ENCODE data around the gene SLC44A1.

Gene SLC44A1

GRCh38 chr9:105339849-105340248, 95.4 kb downstream of the SLC44A1 start:
- no peak for DNase-seq (ENCODE audit: low spot score)

- DNase-seq (ENCODE audit: low spot score) = no peak
Measured at GRCh38 chr9:105341434-105342146, 97.1 kb downstream of the SLC44A1 start.

- DNase-seq (ENCODE audit: low spot score) = no peak
Measured at GRCh38 chr9:105342147-105342505, 97.7 kb downstream of the SLC44A1 start.

GRCh38 chr9:105344283-105344682, 99.8 kb downstream of the SLC44A1 start:
- no peak for DNase-seq (ENCODE audit: low spot score)

- DNase-seq (ENCODE audit: low spot score) = no peak
Measured at GRCh38 chr9:105345626-105346025, 101.2 kb downstream of the SLC44A1 start.

- no peak for DNase-seq (ENCODE audit: low spot score)
Measured at GRCh38 chr9:105346273-105346672, 101.8 kb downstream of the SLC44A1 start.

- DNase-seq (ENCODE audit: low spot score) = no peak
Measured at GRCh38 chr9:105354448-105354847, 110.0 kb downstream of the SLC44A1 start.

- DNase-seq (ENCODE audit: low spot score) = no peak
Measured at GRCh38 chr9:105355781-105356180, 111.3 kb downstream of the SLC44A1 start.

GRCh38 chr9:105357937-105358336, 113.5 kb downstream of the SLC44A1 start:
- DNase-seq (ENCODE audit: low spot score) = no peak

- no peak for DNase-seq (ENCODE audit: low spot score)
Measured at GRCh38 chr9:105359892-105360291, 115.4 kb downstream of the SLC44A1 start.

- no peak for DNase-seq (ENCODE audit: low spot score)
Measured at GRCh38 chr9:105360344-105360743, 115.9 kb downstream of the SLC44A1 start.

- no peak for DNase-seq (ENCODE audit: low spot score)
Measured at GRCh38 chr9:105361873-105362272, 117.4 kb downstream of the SLC44A1 start.

- DNase-seq (ENCODE audit: low spot score) = no peak
Measured at GRCh38 chr9:105362470-105362869, 118.0 kb downstream of the SLC44A1 start.

GRCh38 chr9:105363837-105364236, 119.4 kb downstream of the SLC44A1 start:
- no peak for DNase-seq (ENCODE audit: low spot score)

GRCh38 chr9:105369911-105370310, 125.5 kb downstream of the SLC44A1 start:
- no peak for DNase-seq (ENCODE audit: low spot score)

GRCh38 chr9:105373723-105374122, 129.3 kb downstream of the SLC44A1 start:
- DNase-seq (ENCODE audit: low spot score) = no peak

GRCh38 chr9:105375323-105375722, 130.9 kb downstream of the SLC44A1 start:
- no peak for DNase-seq (ENCODE audit: low spot score)

- DNase-seq (ENCODE audit: low spot score) = no peak
Measured at GRCh38 chr9:105376893-105377292, 132.4 kb downstream of the SLC44A1 start.

GRCh38 chr9:105385381-105385985, 141.0 kb downstream of the SLC44A1 start:
- no peak for DNase-seq (ENCODE audit: low spot score)

- DNase-seq (ENCODE audit: low spot score) = no peak
Measured at GRCh38 chr9:105389796-105390195, 145.3 kb downstream of the SLC44A1 start.

- DNase-seq (ENCODE audit: low spot score) = no peak
Measured at GRCh38 chr9:105390871-105391270, 146.4 kb downstream of the SLC44A1 start.

- DNase-seq (ENCODE audit: low spot score) = no peak
Measured at GRCh38 chr9:105391288-105391687, 146.8 kb downstream of the SLC44A1 start.

GRCh38 chr9:105392531-105392930, 148.1 kb downstream of the SLC44A1 start:
- no peak for DNase-seq (ENCODE audit: low spot score)
